Lung (tissue), 12 donors: ENCODE data around the gene FOLR1. TPM values are rescaled to one million over a fixed set of nuclear protein-coding genes. Genes with fewer than 3 reads are reported as not detected.
"Not testable (repeated sequence)": the region's sequence is repeated elsewhere in the genome, so short reads cannot be mapped to it uniquely, and the experiment has no call there.

Source experiments
- ATAC-seq: fragments of 200-7000 bp; cut with Tn5 transposase; one replicate; pipeline ENCODE4 v1.9.1; 2020; ENCODE audit warnings: moderate number of reproducible peaks; ENCODE audit not compliant: insufficient read depth, low FRiP score
- DNase-seq, 3 donors: peaks; one replicate each; pipeline ENCODE4 v3.0.0-alpha.2; 2013 to 2017
- H3K27ac ChIP-seq, 2 donors: one replicate each; pipeline ENCODE4 v1.5.1; 2013; ENCODE audit warnings: mild to moderate bottlenecking in 2 of 2, moderate library complexity in 2 of 2, control low read depth in 1 of 2, inconsistent platforms in 1 of 2, low read depth in 1 of 2, low read length in 1 of 2
- H3K27me3 ChIP-seq, 3 donors: one replicate each; pipeline ENCODE4 v1.5.1; 2013; ENCODE audit warnings: low read length in 2 of 3; ENCODE audit not compliant: control insufficient read depth in 3 of 3, insufficient read depth in 3 of 3
- H3K36me3 ChIP-seq, 4 donors: one replicate each; pipeline ENCODE4 v1.5.1; 2013; ENCODE audit warnings: low read length in 4 of 4, mild to moderate bottlenecking in 1 of 4, moderate library complexity in 1 of 4; ENCODE audit not compliant: control insufficient read depth in 4 of 4, insufficient read depth in 4 of 4
- H3K4me1 ChIP-seq, 5 donors: one replicate each; pipeline ENCODE4 v1.5.1; 2013; ENCODE audit warnings: low read length in 5 of 5, mild to moderate bottlenecking in 2 of 5, moderate library complexity in 1 of 5; ENCODE audit not compliant: control insufficient read depth in 5 of 5, insufficient read depth in 5 of 5
- H3K4me3 ChIP-seq: one replicate; pipeline ENCODE4 v1.5.1; 2013; ENCODE audit warnings: mild to moderate bottlenecking, control low read depth, moderate library complexity
- H3K9ac ChIP-seq, 2 donors: one replicate each; pipeline ENCODE4 v1.5.1; 2013; ENCODE audit warnings: low read length in 2 of 2, control low read depth in 1 of 2; ENCODE audit not compliant: insufficient read depth in 1 of 2
- H3K9me3 ChIP-seq, 4 donors: one replicate each; pipeline ENCODE4 v1.5.1; 2013; ENCODE audit warnings: low read length in 3 of 4, mild to moderate bottlenecking in 1 of 4, moderate library complexity in 1 of 4; ENCODE audit not compliant: control insufficient read depth in 4 of 4, insufficient read depth in 3 of 4
- CTCF ChIP-seq: IDR thresholded peaks from 2 replicates; pipeline ENCODE4 v1.5.1; 2012; ENCODE audit warnings: mild to moderate bottlenecking; ENCODE audit errors: control extremely low read depth, extremely low read depth
- WGBS, 2 donors: extraction: QIAGEN DNeasy Blood & Tissue Kit; methylation state at CpG; one replicate each; pipeline ENCODE4 v1.1.7; 2013; 5-methylcytosine and 5-hydroxymethylcytosine counted together
- polyA plus RNA-seq, 2 donors: library from polyadenylated mRNA; stranded (reverse); fragments of 200-250 nt; gene quantifications; one replicate each; pipeline ENCODE4 v1.2.1, GENCODE V29; 2013
- total RNA-seq, 2 donors: library from RNA; depleted of rRNA in 1 of 2; stranded (reverse); fragments of >200 nt in 1 of 2; gene quantifications; one replicate each; pipeline ENCODE4 v1.2.1, GENCODE V29; 2014 to 2021
- donor health status: control.
- donor health status: control.
- donor health status: Bipolar disorder and iron deficiency.
- donor health status: healthy.
- donor health status: DM: yes; HTN: yes; CAD: no.

Gene FOLR1
- total and polyA plus RNA-seq, 4 donors, result 76.0 to 212 (median 151) TPM

GRCh38 chr11:72155751-72156150, 36.2 kb upstream of the FOLR1 start:
- no peak for TF ChIP-seq CTCF
- no peak overlapping the region for H3K27ac ChIP-seq
- no peaks in the 10 kb centered on the region for H3K9me3 ChIP-seq
- DNase-seq, result no peak
- no peak for ATAC-seq
- no peak overlapping the region for H3K9ac ChIP-seq
- no peaks in the 10 kb centered on the region for H3K36me3 ChIP-seq
- WGBS, 2 donors, result 88 to 93% methylated on average over 4 of the region's 4 CpGs
- H3K4me3 ChIP-seq, result no peak overlapping the region
- no peaks in the 10 kb centered on the region for H3K4me1 ChIP-seq
- no peaks in the 10 kb centered on the region for H3K27me3 ChIP-seq

GRCh38 chr11:72157131-72157530, 34.8 kb upstream of the FOLR1 start:
- no peaks in the 10 kb centered on the region for H3K27me3 ChIP-seq
- no peak for DNase-seq
- no peak overlapping the region for H3K9ac ChIP-seq
- H3K36me3 ChIP-seq, result no peaks in the 10 kb centered on the region
- H3K27ac ChIP-seq, result no peak overlapping the region
- no peaks in the 10 kb centered on the region for H3K4me1 ChIP-seq
- TF ChIP-seq CTCF, result no peak
- H3K9me3 ChIP-seq, result no peaks in the 10 kb centered on the region
- 67 to 88% methylated on average over 4 of the region's 4 CpGs for WGBS, 2 donors
- ATAC-seq, result no peak
- H3K4me3 ChIP-seq, result no peak overlapping the region

GRCh38 chr11:72160319-72160718, 31.6 kb upstream of the FOLR1 start:
- H3K27ac ChIP-seq, result no peak overlapping the region
- DNase-seq (no peak), ATAC-seq (no peak)
- H3K4me3 ChIP-seq, result no peak overlapping the region
- no peaks in the 10 kb centered on the region for H3K9me3 ChIP-seq
- no peak overlapping the region for H3K9ac ChIP-seq
- H3K36me3 ChIP-seq, result no peaks in the 10 kb centered on the region
- no peak for TF ChIP-seq CTCF
- no peaks in the 10 kb centered on the region for H3K27me3 ChIP-seq
- H3K4me1 ChIP-seq, result peaks cover 0 to 3% (median 0%) of the 10 kb centered on the region in 5 donors
- 88% methylated on average over 2 of the region's 2 CpGs for WGBS, 2 donors

- no peak overlapping the region for H3K27ac ChIP-seq
- DNase-seq, result no peak
- no peaks in the 10 kb centered on the region for H3K9me3 ChIP-seq
- H3K4me1 ChIP-seq, result peaks cover 0 to 3% (median 0%) of the 10 kb centered on the region in 5 donors
- no peaks in the 10 kb centered on the region for H3K27me3 ChIP-seq
- H3K36me3 ChIP-seq, result no peaks in the 10 kb centered on the region
- H3K4me3 ChIP-seq, result no peak overlapping the region
- 86% methylated on average over 16 of the region's 16 CpGs for WGBS, 2 donors
- no peak for ATAC-seq
- H3K9ac ChIP-seq, result no peak overlapping the region
- TF ChIP-seq CTCF, result no peak
Measured at GRCh38 chr11:72162891-72163492, 28.9 kb upstream of the FOLR1 start.

GRCh38 chr11:72164187-72164586, 27.8 kb upstream of the FOLR1 start:
- H3K9ac ChIP-seq, H3K4me3 ChIP-seq, H3K9me3 ChIP-seq, ATAC-seq, H3K4me1 ChIP-seq, H3K27ac ChIP-seq, DNase-seq, H3K27me3 ChIP-seq, H3K36me3 ChIP-seq: not testable (repeated sequence)
- WGBS, 2 donors, result 78 to 88% methylated on average over 2 of the region's 3 CpGs
